Cardiac muscle cell (in vitro differentiated cells and primary cell): ENCODE results near the gene PCDH17. TPM values are rescaled to one million over a fixed set of nuclear protein-coding genes. Genes with fewer than 3 reads are reported as not detected.

Experiments used
- DNase-seq, 2 donors: peaks; one replicate each; pipeline versions ENCODE4 v3.0.0 to v3.0.0-alpha.2; 2010 to 2017; ENCODE audit warnings: low read depth in 1 of 2, low spot score in 1 of 2
- H3K27ac ChIP-seq: fragments of 200-600 bp; sonication (generic); 2 replicates; pipeline ENCODE4 v1.5.1; 2016
- H3K27me3 ChIP-seq: fragments of 200-600 bp; sonication (generic); 2 replicates; pipeline ENCODE4 v1.6.0; 2016; ENCODE audit warnings: control low read depth
- H3K36me3 ChIP-seq: fragments of 200-600 bp; sonication (generic); 2 replicates; pipeline ENCODE4 v1.5.1; 2016; ENCODE audit warnings: control low read depth
- H3K4me1 ChIP-seq: fragments of 200-600 bp; sonication (generic); 2 replicates; pipeline ENCODE4 v1.8.1; 2017; ENCODE audit warnings: low read depth, mild to moderate bottlenecking, mixed run types
- H3K4me3 ChIP-seq: fragments of 200-600 bp; sonication (generic); 2 replicates; pipeline ENCODE4 v1.5.1; 2016; ENCODE audit warnings: mild to moderate bottlenecking
- H3K9me3 ChIP-seq: fragments of 200-600 bp; sonication (generic); 2 replicates; pipeline ENCODE4 v1.5.1; 2017; ENCODE audit warnings: low read depth, mild to moderate bottlenecking, control low read depth
- CTCF ChIP-seq: IDR thresholded peaks from 2 replicates; pipeline ENCODE4 v1.5.1; 2012; ENCODE audit warnings: low read depth, mild to moderate bottlenecking, low read length
- polyA plus RNA-seq: library from polyadenylated mRNA; unstranded; fragments of >200 nt; fragmentation: Nextera tagmentation; extraction: Ambion mirVana; gene quantifications from 2 replicates; pipeline ENCODE4 v1.2.1, GENCODE V29; 2016
- total RNA-seq: library from RNA; depleted of rRNA; stranded (reverse); fragments of >200 nt; gene quantifications from 2 replicates; pipeline ENCODE4 v1.2.3, GENCODE V29; 2016

PCDH17 gene
- total and polyA plus RNA-seq, 2 experiments from 2014 or later = 0.86 to 11.1 TPM

GRCh38 chr13:57653229-57653989 lies 21.9 kb downstream of the PCDH17 start:
- no peak overlapping the region for H3K4me3 ChIP-seq
- no peak for DNase-seq
- H3K27me3 ChIP-seq = no peaks in the 10 kb centered on the region
- H3K36me3 ChIP-seq = no peaks in the 10 kb centered on the region
- no peak overlapping the region for H3K27ac ChIP-seq
- H3K9me3 ChIP-seq = no peaks in the 10 kb centered on the region
- no peaks in the 10 kb centered on the region for H3K4me1 ChIP-seq
- no peak for TF ChIP-seq CTCF

- TF ChIP-seq CTCF = no peak
- peak in 1 of 2 donors; percentile 2 for DNase-seq
- peaks cover 8% of the 10 kb centered on the region for H3K4me1 ChIP-seq
- H3K4me3 ChIP-seq = no peak overlapping the region
- H3K27ac ChIP-seq = no peak overlapping the region
- H3K9me3 ChIP-seq = no peaks in the 10 kb centered on the region
- no peaks in the 10 kb centered on the region for H3K27me3 ChIP-seq
- H3K36me3 ChIP-seq = no peaks in the 10 kb centered on the region
Measured at GRCh38 chr13:57665481-57665880, 33.9 kb downstream of the PCDH17 start.

GRCh38 chr13:57666131-57666953 lies 34.8 kb downstream of the PCDH17 start:
- DNase-seq = no peak
- Histone ChIP-seq H3K36me3 (no peaks in the 10 kb centered on the region), H3K9me3 (no peaks in the 10 kb centered on the region), H3K27me3 (no peaks in the 10 kb centered on the region), H3K4me1 (peaks cover 8% of the 10 kb centered on the region), H3K4me3 (no peak overlapping the region), H3K27ac (no peak overlapping the region)
- TF ChIP-seq CTCF = no peak

- Histone ChIP-seq H3K9me3 (no peaks in the 10 kb centered on the region), H3K4me3 (no peak overlapping the region), H3K36me3 (no peaks in the 10 kb centered on the region), H3K27ac (no peak overlapping the region), H3K27me3 (no peaks in the 10 kb centered on the region), H3K4me1 (peaks cover 8% of the 10 kb centered on the region)
- no peak for DNase-seq
- TF ChIP-seq CTCF = no peak
Measured at GRCh38 chr13:57672168-57672567, 40.6 kb downstream of the PCDH17 start.

GRCh38 chr13:57673197-57673596 lies 41.7 kb downstream of the PCDH17 start:
- Histone ChIP-seq H3K4me1 (peaks cover 8% of the 10 kb centered on the region), H3K27me3 (no peaks in the 10 kb centered on the region), H3K36me3 (no peaks in the 10 kb centered on the region), H3K27ac (peak overlapping the region; percentile 63), H3K4me3 (no peak overlapping the region), H3K9me3 (no peaks in the 10 kb centered on the region)
- no peak for TF ChIP-seq CTCF
- DNase-seq = peak in 1 of 2 donors; percentile 39
